Neural progenitor cell (in vitro differentiated cells): ENCODE results near the gene EXOG. TPM values are rescaled to one million over a fixed set of nuclear protein-coding genes. Genes with fewer than 3 reads are reported as not detected.

Experiments used
- DNase-seq: peaks from one replicate; pipeline ENCODE4 v3.0.0-alpha.2; 2016; ENCODE audit warnings: low spot score
- H2AFZ ChIP-seq: fragments of 200-600 bp; sonication (generic); replicated peaks from 2 replicates; pipeline ENCODE4 v1.6.1; 2016; ENCODE audit warnings: antibody characterized with exemption
- H3F3A ChIP-seq: fragments of 200-600 bp; sonication (generic); 2 replicates; pipeline ENCODE4 v1.6.1; 2016; ENCODE audit warnings: antibody characterized with exemption, low read depth
- H3K27ac ChIP-seq: fragments of 200-600 bp; sonication (generic); 2 replicates; pipeline ENCODE4 v1.5.1; 2016; ENCODE audit warnings: mild to moderate bottlenecking
- H3K27me3 ChIP-seq: fragments of 200-600 bp; sonication (generic); 2 replicates; pipeline ENCODE4 v1.6.1; 2016; ENCODE audit warnings: mild to moderate bottlenecking, moderate library complexity
- H3K36me3 ChIP-seq: fragments of 200-600 bp; sonication (generic); 2 replicates; pipeline ENCODE4 v1.5.1; 2016
- H3K4me1 ChIP-seq: fragments of 200-600 bp; sonication (generic); 2 replicates; pipeline ENCODE4 v1.6.1; 2016; ENCODE audit warnings: mixed run types
- H3K4me2 ChIP-seq: fragments of 200-600 bp; sonication (generic); 2 replicates; pipeline ENCODE4 v1.6.1; 2016
- H3K4me3 ChIP-seq: fragments of 200-600 bp; sonication (generic); 2 replicates; pipeline ENCODE4 v1.5.1; 2016
- H3K79me2 ChIP-seq: fragments of 200-600 bp; sonication (generic); 2 replicates; pipeline ENCODE4 v1.6.1; 2016; ENCODE audit warnings: low read depth
- H3K9ac ChIP-seq: fragments of 200-600 bp; sonication (generic); 2 replicates; pipeline ENCODE4 v1.6.1; 2016
- H3K9me3 ChIP-seq: fragments of 200-600 bp; sonication (generic); 2 replicates; pipeline ENCODE4 v1.5.1; 2016; ENCODE audit warnings: low read depth
- H4K20me1 ChIP-seq: fragments of 200-600 bp; sonication (generic); 2 replicates; pipeline ENCODE4 v1.6.1; 2016; ENCODE audit warnings: low read depth
- H3K27ac Mint-ChIP-seq: 3 replicates; pipeline ENCODE4 v1.8.0; 2021; ENCODE audit warnings: mixed read lengths
- H3K27me3 Mint-ChIP-seq: 2 replicates; pipeline ENCODE4 v1.8.0; 2022; ENCODE audit warnings: low read depth, mild to moderate bottlenecking, inconsistent platforms, moderate library complexity, mixed read lengths; ENCODE audit not compliant: insufficient read depth
- H3K36me3 Mint-ChIP-seq: 3 replicates; pipeline ENCODE4 v1.8.0; 2021; ENCODE audit warnings: mixed read lengths
- H3K4me1 Mint-ChIP-seq: 3 replicates; pipeline ENCODE4 v1.8.0; 2021; ENCODE audit warnings: mixed read lengths
- H3K4me3 Mint-ChIP-seq: 3 replicates; pipeline ENCODE4 v1.8.0; 2021; ENCODE audit warnings: mild to moderate bottlenecking, moderate library complexity, mixed read lengths
- H3K9me3 Mint-ChIP-seq: 3 replicates; pipeline ENCODE4 v1.8.0; 2020; ENCODE audit warnings: mixed read lengths
- EZH2 ChIP-seq: fragments of 200-600 bp; sonication (generic); IDR thresholded peaks from 2 replicates; pipeline ENCODE4 v1.6.1; 2017; ENCODE audit warnings: antibody characterized with exemption, mild to moderate bottlenecking, moderate library complexity
- EZH2phosphoT487 ChIP-seq: fragments of 200-600 bp; sonication (generic); IDR thresholded peaks from 2 replicates; pipeline ENCODE4 v1.6.1; 2017; ENCODE audit warnings: antibody characterized with exemption
- total RNA-seq: library from RNA; depleted of rRNA; stranded (reverse); fragments of >200 nt; gene quantifications from 2 replicates; pipeline ENCODE4 v1.2.3, GENCODE V29; 2015; ENCODE audit warnings: low replicate concordance
- TF ChIP-seq, protein P1 (sequence below): fragments of 200-600 bp; sonication (generic); IDR thresholded peaks from 2 replicates; pipeline ENCODE4 v1.5.1; 2017; ENCODE audit warnings: antibody characterized with exemption, mild to moderate bottlenecking

Gene EXOG
- total RNA-seq, 1 donor from 2014 or later, result 11.6 TPM

DNA sequence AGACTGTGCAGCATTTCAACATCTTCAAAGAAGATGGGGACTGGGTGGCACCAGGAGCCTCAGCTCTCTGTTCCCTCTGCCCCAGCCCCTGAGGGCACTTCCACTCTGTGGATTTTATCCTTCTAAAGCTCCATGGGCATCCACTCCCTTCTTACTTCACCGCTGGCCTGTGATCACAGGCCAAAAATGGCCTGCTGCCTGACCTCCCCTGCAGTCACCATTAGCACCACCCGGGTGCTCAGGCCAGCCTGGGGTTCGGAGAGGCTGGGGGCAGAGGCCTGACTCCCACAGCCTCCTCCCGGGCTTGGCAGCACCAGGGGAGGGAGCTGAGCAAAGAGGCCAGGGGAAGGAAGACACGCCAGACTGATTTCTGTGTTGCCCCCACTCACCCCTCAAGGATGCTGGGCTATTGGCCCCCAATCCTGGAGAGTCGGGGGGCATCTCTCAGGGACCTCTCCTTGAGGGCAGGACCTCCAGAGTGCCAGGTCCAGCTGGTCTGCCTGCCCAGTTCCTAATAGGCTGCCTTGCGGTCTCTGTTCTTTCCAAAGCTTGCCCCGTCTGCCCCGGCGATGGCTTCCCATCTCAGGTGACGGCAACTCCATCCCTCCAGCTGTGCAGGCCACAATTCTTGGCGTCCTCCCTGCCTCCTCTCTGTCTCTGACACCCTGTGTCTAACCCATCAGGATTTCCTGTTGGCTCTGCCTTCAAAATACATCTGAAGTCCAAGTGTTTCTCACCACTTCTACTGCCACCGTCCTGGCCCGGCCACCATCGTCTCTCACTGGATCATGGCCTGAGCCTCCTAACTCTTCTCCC, 67.1 kb downstream of the EXOG start:
- Mint-ChIP-seq H3K27ac (peak overlapping the region; percentile 40), H3K4me3 (no peak overlapping the region), H3K4me1 (no peaks in the 10 kb centered on the region), H3K9me3 (no peaks in the 10 kb centered on the region), H3K36me3 (peaks cover 2% of the 10 kb centered on the region), H3K27me3 (peaks cover 4% of the 10 kb centered on the region)
- TF ChIP-seq EZH2phosphoT487 (no peak), EZH2 (no peak)
- TF ChIP-seq, protein P1, sequence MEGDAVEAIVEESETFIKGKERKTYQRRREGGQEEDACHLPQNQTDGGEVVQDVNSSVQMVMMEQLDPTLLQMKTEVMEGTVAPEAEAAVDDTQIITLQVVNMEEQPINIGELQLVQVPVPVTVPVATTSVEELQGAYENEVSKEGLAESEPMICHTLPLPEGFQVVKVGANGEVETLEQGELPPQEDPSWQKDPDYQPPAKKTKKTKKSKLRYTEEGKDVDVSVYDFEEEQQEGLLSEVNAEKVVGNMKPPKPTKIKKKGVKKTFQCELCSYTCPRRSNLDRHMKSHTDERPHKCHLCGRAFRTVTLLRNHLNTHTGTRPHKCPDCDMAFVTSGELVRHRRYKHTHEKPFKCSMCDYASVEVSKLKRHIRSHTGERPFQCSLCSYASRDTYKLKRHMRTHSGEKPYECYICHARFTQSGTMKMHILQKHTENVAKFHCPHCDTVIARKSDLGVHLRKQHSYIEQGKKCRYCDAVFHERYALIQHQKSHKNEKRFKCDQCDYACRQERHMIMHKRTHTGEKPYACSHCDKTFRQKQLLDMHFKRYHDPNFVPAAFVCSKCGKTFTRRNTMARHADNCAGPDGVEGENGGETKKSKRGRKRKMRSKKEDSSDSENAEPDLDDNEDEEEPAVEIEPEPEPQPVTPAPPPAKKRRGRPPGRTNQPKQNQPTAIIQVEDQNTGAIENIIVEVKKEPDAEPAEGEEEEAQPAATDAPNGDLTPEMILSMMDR, result no peak
- no peak overlapping the region for H3K27ac ChIP-seq
- no peaks in the 10 kb centered on the region for H3K4me1 ChIP-seq
- no peak overlapping the region for H2AFZ ChIP-seq
- DNase-seq, result no peak
- H3K79me2 ChIP-seq, result no peaks in the 10 kb centered on the region
- H3K9ac ChIP-seq, result no peak overlapping the region
- no peaks in the 10 kb centered on the region for H3K36me3 ChIP-seq
- no peaks in the 10 kb centered on the region for H3F3A ChIP-seq
- H3K9me3 ChIP-seq, result no peaks in the 10 kb centered on the region
- H4K20me1 ChIP-seq, result no peaks in the 10 kb centered on the region
- H3K27me3 ChIP-seq, result no peaks in the 10 kb centered on the region
- no peak overlapping the region for H3K4me2 ChIP-seq
- H3K4me3 ChIP-seq, result no peak overlapping the region

DNA sequence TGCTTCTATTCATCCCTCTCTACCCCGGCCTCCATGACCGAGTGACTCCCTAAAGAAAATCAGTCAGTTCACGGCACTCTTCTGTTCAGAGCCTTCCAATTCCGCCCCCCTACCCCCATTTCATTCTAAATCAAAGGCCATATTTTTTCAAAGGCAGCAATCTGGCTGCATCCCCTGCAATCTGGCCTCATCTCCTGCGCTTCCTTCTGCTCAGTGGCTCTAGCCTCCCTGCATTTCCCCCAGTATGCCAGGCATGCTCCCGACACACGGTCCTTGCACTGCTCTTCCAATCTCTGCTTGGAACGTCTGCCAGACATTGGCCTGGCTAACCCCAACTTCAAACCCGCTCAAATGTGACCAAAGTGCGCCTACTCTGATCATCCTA, 67.7 kb downstream of the EXOG start:
- no peak overlapping the region for H3K27ac ChIP-seq
- H3K27me3 Mint-ChIP-seq, result peaks cover 4% of the 10 kb centered on the region
- TF ChIP-seq, protein P1, result no peak
- TF ChIP-seq EZH2 (no peak), EZH2phosphoT487 (no peak)
- no peak overlapping the region for H2AFZ ChIP-seq
- H3K4me3 Mint-ChIP-seq, result no peak overlapping the region
- H3K4me1 Mint-ChIP-seq, result no peaks in the 10 kb centered on the region
- H3K79me2 ChIP-seq, result no peaks in the 10 kb centered on the region
- no peaks in the 10 kb centered on the region for H3K4me1 ChIP-seq
- H3K27ac Mint-ChIP-seq, result peak overlapping the region; percentile 40
- H3F3A ChIP-seq, result no peaks in the 10 kb centered on the region
- H3K4me2 ChIP-seq, result no peak overlapping the region
- H3K9me3 Mint-ChIP-seq, result no peaks in the 10 kb centered on the region
- H3K27me3 ChIP-seq, result no peaks in the 10 kb centered on the region
- no peaks in the 10 kb centered on the region for H3K36me3 ChIP-seq
- H4K20me1 ChIP-seq, result no peaks in the 10 kb centered on the region
- peaks cover 2% of the 10 kb centered on the region for H3K36me3 Mint-ChIP-seq
- H3K9ac ChIP-seq, result no peak overlapping the region
- no peak overlapping the region for H3K4me3 ChIP-seq
- no peak for DNase-seq
- no peaks in the 10 kb centered on the region for H3K9me3 ChIP-seq

DNA sequence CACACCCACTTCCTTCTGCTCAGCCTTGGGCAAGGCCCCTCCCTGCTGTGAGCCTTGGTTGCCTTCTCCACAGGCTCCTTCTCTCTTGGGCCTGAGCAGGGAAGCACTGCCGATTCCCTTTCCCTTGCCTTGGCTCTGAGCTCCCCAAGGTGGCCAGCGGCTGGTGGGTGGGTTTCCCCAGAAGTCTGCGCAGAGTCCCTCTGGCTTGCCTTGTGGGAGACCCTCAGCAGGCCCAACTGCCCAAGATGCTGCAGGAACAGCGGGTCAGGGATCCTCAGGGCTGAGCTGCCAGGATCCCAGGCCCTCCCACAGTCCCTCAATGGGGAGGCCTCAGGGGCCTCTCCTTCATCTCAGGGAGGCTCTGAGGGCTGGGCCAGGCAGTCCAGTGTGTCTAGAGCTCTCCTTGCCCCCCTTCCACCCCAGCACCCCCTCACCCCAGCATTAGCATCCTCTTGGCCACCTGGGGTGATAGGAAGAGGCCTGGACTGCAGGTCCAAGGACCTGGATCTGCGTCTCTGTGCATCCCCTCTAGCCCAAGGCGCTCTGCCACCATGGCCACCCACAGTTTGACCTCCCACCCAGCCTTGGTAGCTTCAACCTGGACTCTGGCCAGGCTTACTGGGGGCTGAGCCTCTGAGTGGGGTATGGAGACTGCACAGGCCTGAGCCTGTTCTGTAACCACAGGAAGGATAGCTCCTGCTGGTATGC, 68.6 kb downstream of the EXOG start:
- H3K36me3 Mint-ChIP-seq, result peaks cover 2% of the 10 kb centered on the region
- TF ChIP-seq, protein P1, result no peak
- no peak for TF ChIP-seq EZH2phosphoT487
- TF ChIP-seq EZH2, result no peak
- no peak overlapping the region for H3K4me3 ChIP-seq
- H3K4me1 ChIP-seq, result no peaks in the 10 kb centered on the region
- no peaks in the 10 kb centered on the region for H3K4me1 Mint-ChIP-seq
- H3K9me3 ChIP-seq, result no peaks in the 10 kb centered on the region
- no peaks in the 10 kb centered on the region for H3K79me2 ChIP-seq
- H3K27ac Mint-ChIP-seq, result no peak overlapping the region
- H3K27ac ChIP-seq, result no peak overlapping the region
- H3K9ac ChIP-seq, result no peak overlapping the region
- H3K4me3 Mint-ChIP-seq, result no peak overlapping the region
- H3F3A ChIP-seq, result no peaks in the 10 kb centered on the region
- H3K27me3 ChIP-seq, result no peaks in the 10 kb centered on the region
- peaks cover 4% of the 10 kb centered on the region for H3K27me3 Mint-ChIP-seq
- H3K36me3 ChIP-seq, result no peaks in the 10 kb centered on the region
- DNase-seq, result no peak
- H2AFZ ChIP-seq, result no peak overlapping the region
- H3K9me3 Mint-ChIP-seq, result no peaks in the 10 kb centered on the region
- no peaks in the 10 kb centered on the region for H4K20me1 ChIP-seq
- no peak overlapping the region for H3K4me2 ChIP-seq
